HG03066 (cell line): Measurements from ENCODE around the gene RNF213.

Experiments used
- ATAC-seq: cut with Tn5 transposase; IDR thresholded peaks from one replicate; pipeline ENCODE4 v1.9.1; 2021; ENCODE audit warnings: low read depth; ENCODE audit not compliant: unreplicated experiment

The RNF213 gene

DNA sequence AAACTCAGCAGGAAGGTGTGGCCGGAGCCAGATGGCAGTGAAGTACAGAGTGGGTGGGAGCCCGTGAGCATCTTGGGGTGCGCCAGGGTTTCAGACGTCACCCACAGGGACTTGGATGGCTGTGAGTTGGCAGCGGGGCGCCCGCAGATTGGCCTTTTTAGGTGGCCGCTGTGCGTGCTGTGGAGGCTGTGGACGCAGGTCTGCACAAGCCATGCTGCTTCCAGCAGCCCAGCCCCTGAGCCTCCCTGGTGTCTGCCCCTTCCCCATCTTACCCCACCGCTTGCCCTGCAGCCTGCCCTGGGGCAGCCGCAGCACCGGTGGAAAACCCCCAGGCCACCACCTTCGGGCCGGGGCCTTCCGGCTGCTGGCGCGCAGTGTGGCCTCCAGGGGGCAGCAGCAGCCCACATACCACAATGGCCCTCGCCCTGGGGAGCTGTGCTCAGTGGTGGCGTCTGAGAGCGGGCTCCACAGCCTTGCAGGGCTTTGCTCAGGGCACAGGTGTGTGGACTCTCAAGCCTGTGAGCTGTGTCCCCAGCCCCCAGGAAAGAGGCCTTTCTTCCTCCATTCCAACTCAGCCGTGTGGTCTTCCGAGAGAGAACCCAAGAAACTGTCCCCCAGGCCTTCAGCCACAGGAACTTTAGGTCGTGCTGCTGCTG lies 166.1 kb downstream of the RNF213 start:
- ATAC-seq: no peak

DNA sequence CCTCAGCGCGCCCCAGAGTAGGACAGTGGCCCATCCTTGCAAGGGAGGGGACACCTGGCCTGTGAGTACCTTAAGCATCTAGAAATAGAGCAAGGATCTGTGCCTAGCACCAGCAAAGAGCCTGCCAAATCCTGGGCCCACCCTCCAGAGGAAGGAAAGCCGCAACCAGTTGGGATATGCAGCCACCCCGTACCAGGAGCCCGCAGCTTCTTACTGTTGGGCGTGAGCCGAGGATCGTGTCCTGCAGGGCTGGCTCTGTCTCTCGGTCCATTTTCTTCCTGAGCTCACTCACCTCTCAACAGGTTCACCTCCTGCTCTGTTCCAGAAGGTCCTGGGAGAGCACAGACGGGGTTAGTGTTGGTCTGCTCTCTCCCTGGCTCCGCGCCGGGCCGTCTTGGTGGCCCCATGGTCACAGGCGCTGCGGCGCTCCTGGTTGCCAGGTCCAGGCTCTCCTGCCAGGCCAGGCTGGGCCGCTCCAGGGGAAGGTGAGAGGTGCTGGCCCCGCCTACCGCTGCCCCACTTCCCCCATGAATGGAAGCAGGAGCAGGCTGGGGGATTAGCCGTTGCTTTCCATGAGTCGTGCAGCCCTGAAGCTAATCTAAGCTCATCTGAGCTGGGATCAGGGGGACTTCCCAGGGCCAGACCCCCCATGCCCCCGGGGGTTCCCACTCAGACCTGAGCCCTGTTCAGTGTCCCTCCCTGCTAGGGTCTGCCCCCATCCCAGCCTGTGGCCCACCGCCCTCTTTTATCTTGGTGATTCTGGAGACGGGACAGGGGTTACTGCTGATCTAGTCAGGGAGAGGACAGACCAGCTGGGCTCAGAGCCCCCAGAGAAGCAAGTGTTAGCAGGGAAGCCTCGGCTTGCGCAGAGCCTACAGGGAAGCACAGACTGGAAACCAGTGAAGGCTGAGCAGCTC lies 167.0 kb downstream of the RNF213 start:
- no peak for ATAC-seq

DNA sequence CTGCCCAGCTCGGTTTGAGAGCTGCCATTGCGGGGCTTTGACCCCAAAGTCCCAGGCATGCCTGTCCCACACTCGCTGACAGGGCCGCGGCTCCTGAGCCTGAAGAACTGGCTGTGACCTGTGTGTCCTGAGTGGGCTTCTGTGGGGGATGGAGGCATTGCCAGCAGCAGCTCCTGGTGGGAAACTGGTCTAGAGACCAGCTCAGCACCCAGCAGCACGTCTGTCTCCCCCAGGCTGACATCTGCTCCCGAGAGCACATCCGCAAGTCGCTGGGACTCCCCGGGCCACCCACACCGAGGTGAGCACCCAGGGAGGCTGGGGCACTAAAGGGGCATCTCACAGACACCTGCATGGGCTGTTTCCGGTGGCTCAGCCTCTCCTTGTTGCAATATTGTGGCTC lies 167.7 kb downstream of the RNF213 start:
- ATAC-seq: no peak

DNA sequence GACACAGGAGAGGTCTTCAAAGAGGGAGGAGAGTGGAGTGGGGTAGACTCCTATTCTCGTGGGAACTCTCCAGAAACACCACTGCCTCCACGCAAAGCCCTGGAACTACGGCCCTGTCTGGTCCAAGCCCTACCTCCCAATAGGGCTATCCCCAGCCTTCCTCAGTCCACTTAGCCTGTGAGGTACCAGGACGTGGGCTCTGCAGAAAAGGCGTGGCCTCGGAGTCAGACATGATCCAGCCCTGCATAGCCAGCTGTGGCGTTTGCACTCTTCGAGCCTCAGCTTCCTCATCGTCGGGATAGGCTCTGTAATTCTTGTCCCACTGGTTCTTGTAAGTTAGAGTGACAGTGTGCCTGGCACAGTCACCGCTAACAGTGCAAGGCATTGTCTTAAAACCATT lies 168.1 kb downstream of the RNF213 start:
- ATAC-seq: no peak

DNA sequence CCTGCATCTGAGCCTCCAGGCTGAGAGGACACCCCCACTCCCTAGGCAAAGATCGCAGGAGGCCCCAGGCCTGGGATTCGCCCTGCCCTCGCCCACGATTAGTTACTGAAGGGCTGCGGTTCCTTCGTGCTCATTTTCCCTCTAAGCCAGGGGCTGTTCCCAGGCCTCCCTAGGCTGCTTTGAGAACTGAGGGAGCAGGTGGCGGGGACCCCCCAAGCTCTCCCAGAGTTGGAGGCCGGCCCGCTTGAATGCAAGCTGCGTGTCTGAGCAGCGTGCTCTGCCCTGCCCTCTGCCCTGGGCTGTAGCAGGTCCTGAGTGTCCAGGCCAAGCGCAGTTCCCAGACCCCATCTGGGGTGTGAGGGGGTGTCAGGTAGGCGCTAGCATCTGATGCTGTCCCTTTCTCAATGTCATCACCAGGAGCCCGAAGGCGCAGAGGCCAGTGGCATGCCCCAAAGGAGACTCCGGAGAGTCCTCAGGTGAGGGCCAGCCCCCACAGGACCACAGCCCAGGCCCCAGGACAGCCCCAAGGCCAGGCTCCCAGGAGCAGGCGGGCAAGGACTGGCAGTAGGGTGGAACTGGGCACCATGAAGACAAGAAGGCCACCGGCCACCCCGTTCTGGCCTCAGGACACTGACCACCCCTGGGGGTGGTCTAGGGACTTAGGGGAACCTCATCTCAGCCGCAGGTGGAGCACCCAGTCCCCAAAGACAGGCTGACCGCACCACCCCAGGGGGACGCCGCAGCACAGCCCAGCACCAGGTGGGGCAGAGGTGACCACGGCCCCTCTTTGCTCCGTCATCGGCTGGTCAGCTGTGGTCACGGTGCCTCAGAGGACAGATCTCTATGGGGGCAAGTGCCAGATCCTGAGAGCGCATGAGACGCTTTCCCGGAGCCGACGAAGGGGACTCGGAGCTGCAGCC lies 169.0 kb downstream of the RNF213 start:
- ATAC-seq: no peak

DNA sequence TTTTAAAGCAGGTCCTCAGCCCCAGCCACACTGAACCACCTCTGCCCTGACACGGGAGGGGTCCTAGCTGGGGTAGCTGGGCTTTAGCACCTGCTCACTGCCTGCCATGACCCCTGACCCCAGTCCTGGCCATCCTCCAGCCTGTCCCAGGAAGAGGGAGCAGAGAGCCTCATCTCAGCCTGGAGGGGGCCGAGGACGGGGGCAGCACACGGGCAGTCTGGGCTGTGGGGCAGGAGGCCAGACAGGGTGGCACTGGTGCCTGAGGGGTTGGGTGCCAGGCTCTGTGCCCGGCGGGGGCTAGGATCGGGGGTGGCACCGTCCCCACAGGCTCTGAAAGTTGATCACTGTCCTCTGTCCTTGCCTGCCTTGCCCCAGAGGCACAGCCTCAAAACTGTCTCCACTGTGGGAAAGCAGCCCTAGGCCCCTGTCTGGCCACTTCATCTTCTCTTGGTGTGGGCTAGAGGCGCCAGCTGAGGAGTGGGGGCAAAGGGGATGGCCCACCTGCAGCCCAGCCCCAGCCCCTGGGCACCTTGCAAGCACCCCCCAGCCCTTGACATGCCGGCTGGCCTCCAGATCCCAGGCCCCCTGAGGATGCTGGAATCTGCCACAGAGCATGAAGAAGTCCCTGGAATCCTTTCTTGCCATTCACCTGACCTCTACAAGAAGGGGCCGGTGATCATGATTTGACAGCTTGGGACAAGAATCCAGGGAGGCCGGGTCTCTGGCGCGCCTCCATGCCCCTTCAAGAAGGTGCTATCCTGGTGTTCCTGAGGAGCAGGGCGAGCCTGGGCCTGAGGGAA lies 170.0 kb downstream of the RNF213 start:
- no peak for ATAC-seq

DNA sequence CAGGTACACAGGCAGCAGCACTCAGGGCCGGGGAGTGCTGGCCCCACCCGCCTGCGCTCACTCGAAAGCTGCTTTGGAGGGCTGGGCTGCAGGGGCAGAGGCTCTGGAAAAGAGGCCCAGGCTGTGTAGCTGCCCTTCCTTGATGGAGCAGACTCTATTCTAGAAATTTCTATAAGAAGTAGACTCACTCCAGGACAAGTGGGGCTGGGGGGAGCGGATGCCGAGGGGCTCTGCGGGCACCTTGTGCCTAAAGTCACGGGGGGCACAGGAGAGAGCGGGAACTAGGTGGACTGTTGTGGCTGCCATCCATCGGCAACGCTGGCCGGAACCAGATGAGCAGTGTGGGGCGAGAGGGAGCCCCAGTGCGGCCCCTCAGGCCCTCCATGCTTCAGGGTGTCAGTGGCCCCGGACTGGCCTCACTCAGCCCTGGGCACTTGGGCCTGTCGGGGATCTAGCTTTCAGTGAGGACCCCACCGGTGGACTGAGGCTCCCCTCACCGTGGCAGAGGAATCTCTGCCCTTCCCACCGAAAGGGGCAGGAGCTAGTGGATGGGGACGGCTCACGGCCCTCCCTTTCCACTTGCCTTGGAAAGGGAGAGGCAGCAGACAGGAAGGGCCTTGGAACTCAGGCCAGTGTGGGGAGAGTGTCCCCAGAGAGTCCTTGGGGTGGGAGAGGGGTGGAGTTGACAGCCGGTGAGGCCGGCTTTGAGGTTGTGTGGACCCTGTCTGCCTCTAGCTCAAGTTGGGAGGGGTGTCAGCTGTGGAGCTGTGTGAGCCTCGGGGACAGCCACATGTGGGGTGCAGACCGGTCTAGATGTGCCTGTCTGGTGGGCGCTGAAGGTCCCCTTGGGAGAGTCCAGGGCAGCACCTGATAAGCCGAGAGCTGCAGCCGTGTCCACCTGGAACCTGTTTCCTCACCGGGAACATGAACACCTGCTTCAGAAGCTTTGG lies 170.9 kb downstream of the RNF213 start:
- no peak for ATAC-seq

DNA sequence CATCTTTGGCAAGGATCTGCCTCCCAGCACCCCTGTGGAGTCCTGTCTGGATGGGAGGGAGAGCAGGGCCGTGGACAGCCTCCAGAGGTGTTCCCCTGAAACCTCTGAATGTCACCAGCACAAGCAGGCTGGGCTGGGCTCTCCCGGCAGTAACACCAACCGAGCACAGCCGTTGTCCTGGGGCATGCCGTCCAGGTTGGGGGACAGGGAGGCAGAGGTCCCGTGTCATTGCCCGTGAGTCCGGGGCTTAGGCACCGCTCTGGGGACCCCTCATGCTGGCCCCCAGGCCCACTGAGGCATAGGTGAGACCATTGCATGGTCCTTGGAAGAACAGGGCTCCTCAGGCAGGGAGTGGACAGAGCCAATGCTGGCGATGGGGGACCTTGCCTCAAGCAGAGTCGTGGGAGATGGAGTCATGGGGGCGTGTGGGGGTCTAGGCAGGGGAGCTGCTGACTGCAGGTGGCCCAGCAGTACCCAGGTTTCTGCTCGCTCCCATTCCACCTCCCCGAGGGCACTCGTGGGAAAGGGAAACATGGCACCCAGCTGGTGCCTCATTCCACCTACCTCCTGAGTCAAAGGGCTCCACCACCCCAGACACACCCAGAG lies 171.8 kb downstream of the RNF213 start:
- ATAC-seq: no peak

DNA sequence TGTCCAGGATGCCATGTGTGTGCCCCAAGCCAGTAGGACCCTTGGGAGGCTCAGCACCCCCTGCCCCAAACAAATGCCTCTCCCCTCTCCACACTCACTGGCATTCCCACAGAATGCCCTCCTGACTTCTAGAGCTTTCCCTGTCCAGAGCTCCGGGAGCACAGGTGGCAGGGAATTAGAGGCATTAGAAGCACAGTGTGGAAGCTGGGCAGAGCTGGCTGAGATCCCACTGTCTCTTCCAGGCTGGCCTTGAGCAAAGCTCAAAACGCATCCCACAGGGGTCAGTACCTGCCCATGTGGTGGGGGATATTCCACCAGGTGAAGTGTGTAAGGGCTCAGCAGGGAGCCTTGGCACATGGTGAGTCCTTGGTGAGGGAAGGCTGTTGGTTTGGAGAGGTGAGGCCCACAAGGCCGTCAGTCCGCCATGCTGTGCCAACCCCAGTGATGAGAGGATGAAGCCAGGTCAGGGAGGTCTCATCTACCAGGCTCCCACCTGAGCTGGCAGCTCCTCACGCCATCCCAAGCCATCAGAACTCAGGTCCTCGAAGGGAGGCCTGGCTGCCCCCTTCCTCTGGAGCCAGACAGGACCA lies 172.4 kb downstream of the RNF213 start:
- no peak for ATAC-seq

DNA sequence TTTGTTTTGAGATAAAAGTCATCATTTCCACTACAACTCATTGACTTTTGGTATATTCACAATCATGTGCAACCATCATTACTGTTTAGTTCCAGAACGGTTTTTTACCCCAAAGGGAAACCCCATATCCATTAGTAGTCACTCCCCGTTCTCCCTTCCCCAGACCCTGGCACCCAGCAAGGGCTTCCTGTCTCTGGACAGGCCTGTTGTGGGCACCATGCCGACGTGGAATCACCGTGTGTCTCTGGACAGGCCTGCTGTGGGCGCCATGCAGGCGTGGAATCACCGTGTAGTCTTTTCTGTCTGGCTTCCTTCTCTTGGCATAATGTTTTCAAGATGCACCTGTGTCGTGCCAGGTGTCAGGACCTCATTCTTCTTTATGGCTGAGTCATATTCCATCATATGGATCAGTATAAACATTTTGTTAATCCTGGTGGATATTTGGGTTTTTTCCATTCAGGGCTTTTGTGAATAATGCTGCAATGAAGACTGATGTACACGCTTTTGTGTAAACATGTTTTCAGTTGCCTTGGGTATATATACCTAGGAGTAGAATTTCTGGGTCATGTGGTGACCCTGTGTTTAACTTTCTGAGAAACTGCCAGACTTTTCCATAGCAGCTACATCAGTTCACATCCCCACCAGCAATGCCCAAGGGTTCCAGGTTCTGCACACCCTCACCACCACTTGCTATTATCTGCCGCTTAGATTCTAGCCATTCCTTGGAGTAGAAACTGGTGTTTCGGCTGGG lies 173.4 kb downstream of the RNF213 start:
- no peak for ATAC-seq

DNA sequence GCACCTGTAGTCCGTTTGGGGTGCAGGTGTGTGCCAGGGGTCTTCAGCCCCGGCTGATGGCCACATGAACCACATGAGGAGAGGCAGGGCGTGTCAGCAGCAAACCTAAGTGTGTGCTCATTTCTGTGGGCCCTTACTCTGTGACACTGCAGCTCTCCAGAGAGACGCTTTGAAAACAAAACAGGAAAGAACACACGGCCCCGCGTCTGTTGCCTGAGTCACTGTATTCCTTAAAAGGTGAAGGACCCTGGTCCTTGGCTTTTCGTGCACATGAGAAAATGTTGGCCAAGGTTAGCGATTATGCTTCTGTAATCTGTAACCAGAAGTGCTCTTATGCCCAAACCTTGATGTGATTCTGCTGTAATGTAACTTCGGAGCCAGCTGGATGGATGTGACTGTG lies 176.9 kb downstream of the RNF213 start:
- ATAC-seq: no peak

DNA sequence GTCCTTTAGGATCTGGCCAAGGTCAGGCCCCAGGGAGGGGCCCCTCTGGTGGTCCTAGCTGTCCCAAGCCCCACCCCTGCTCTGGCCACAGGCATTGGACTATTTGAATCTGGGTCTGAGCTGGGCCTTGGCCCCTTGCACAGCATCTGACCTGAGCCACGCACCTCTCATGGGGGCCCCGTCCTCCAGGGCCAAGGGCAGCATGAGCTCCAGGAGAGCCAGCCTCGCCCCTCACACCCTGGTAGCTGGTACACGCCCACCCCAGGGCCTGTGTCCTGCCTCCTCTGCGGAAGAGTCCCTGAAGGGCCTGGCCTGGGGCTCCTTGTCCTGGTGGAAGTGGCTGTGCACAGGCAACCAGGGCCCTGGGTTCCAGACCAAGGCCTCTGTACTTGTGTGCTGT lies 178.2 kb downstream of the RNF213 start:
- ATAC-seq: no peak

DNA sequence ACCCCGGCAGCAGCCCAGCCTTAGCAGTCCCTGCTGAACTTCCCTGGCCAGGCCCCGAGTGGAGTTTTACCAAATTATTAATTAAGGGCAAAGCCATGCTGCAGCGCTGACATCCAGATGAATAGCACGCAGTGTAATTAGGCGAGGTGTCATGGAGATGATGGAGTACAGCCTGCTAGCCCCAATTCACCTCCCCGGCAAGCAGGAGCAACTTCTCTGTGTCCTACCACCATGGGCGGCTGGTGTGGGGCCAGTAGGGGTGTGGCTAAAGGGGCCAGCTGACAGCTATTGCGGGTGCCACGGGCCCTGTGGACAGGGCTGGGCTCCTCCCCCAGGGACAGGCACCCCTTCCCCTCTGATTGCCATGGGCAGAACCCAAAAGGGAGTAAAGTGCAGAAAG lies 178.8 kb downstream of the RNF213 start:
- ATAC-seq: no peak

DNA sequence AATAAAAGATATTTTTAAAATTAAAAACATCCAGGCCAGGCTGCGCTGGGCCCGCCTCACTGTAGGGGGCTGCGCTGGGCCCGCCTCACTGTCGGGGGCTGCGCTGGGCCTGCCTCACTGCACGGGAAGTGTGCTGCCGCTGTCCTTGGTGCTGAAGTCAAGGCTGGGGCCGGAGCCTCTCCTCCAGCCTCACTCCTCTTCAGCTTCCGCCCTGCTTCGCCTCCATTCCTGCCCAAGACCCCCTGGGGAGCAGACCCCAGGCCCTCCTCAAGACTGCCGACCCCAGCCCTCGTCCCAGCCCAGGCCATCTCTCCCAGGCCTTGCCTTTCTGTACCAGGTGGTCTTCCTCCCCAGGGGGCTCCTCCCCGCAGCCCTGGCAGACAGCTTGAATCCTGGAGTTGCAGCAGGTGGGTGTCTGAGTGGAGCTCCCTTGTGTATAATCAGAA lies 180.5 kb downstream of the RNF213 start:
- no peak for ATAC-seq

DNA sequence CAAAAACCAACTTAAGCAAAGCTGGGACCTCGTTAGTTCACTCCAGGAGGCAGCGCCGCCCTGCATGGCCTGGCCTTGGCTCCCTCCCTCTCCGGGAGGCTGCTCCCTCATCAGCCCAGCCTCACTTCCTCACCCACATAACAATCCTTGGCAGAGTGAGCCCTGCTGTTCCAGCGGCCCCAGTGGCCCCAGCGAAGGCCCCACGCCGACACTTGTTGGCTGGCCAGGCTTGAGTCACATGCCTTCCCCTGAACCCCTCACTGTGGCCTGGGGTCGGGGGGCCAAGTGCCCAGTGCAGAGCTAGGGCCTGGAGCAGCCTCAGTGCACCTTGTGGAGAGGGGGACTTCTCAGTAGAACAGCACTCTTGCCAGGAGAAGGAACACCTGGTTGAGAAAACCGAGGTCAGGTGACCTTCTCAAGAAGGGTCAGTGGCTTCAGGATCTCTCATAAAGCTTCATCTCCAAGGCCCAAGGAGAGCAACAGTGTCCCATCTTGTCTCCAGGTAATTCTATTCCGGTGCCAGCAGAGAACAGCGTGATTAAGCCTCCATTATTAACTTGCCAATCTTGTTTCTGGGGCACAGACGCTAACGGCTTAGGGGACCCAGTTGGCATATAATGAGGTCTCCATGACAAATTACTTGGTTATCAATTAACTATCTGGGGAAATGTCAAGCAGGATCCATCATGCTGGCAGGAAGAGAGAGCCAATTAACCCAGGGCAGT lies 181.1 kb downstream of the RNF213 start:
- no peak for ATAC-seq

DNA sequence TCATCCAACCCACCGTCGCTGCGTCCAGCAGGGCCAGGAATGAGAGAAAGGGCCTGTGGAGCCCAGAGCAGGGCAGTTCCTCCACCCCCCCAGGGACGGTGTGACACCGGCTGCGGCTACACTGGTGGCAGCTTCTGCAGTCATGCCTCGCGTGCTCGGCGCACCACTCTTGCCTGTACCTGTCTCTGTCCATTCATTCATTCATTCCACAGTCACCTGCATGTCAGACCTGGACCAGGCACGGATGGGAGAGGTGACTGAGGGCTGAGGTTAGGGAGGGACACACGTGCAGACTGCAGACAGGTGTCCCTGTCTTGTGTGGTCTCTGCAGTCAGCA lies 181.6 kb downstream of the RNF213 start:
- no peak for ATAC-seq

DNA sequence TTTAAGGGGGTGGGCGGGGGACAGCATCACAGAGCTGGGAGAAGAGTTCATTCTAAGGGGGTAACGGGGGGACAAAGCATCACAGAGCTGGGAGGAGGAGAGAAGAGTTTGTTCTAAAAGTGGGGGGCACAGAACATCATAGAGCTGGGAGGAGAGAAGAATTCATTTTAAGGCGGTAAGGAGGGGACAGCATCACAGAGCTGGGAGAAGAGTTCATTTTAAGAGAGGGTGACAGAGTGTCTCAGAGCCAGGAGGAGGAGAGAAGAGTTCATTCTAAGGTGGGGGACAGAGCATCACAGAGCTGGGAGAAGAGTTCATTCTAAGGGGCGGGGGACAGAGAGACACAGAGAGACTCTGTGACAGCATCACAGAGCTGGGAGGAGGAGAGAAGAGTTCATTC lies 182.1 kb downstream of the RNF213 start:
- no peak for ATAC-seq
